HG02763 (cell line): ENCODE measurements around the gene GRIK4.

Experiments
- ATAC-seq: cut with Tn5 transposase; IDR thresholded peaks from one replicate; pipeline ENCODE4 v1.9.1; 2021; ENCODE audit warnings: mild to moderate bottlenecking, moderate library complexity; ENCODE audit not compliant: unreplicated experiment

Gene GRIK4

DNA sequence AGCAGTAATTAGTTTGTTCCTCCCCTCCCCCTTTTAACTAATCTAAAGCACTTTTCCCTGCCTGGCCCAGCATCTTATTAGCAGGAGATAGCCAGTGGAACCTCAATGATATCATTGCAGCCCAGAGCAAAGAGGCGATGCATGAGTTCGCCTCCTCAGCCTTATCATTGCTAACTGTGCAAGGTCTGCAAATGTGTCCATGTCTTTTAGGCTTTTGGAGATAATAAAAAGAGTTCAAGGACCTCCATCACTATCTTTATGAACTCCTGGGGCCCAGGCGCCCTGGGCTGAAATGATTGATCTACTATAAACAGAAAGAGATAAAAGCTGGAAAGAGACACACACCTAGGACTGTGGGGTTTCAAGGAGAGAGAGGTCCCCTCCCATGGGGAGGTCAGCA is 388.2 kb downstream of the GRIK4 start:
- ATAC-seq: no peak

DNA sequence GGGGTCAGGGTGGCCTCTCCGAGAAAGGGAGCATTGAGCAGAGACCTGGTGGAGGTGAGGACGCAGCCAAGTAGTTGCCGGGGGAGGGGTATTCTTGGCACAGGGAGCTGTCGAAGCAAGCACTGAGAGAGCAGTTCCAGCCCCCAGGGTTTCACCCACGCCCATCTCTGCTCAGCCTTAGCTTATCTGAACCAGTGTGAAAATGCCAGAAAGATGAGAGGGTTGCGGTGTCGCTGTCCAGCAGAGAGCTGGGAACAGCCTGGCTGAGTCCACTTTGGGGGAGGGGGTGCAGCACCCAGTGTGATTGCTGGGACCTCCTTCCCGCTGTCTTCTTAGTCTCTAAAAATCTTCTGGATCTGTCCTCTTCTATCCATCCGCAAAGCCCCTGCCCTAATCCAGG is 389.1 kb downstream of the GRIK4 start:
- ATAC-seq: no peak

DNA sequence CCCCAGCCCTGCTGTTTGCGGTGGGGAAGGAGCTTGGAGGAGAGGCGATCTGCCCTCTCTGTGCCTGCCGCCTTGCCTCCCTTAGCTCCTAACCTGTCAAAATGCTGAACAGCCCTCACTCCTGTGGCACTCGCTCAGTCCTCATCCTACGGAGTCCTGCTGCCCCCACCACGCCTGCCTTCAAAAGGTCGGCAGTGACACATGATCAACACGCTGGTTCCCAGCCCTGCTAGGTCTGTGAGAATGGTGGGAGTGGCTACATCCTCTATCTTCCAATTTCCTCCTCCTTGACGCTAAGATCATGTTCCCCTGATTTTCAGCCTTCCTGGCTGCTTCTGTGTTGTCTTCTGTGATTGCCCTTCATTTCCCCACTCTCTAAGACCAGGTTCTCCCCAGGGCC is 392.1 kb downstream of the GRIK4 start:
- no peak for ATAC-seq

DNA sequence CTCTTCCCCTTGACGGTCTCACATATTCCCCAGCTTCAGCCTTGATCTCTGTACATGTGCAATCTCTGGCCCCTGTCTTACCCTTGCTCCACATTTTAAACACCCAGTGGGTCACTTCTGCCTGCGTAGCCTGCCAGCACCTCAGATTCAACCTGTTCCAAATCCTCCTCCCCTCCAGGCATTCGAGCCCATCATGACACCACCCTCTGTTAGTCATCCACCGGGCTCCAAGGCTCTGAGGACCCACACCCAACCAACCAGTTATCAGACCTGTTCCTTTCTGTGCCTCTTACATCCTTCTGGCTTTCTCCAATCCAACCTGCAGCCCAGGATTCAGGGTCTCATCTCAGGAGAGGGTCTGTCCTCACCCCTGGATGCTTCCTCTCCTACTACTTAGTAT is 392.6 kb downstream of the GRIK4 start:
- no peak for ATAC-seq

DNA sequence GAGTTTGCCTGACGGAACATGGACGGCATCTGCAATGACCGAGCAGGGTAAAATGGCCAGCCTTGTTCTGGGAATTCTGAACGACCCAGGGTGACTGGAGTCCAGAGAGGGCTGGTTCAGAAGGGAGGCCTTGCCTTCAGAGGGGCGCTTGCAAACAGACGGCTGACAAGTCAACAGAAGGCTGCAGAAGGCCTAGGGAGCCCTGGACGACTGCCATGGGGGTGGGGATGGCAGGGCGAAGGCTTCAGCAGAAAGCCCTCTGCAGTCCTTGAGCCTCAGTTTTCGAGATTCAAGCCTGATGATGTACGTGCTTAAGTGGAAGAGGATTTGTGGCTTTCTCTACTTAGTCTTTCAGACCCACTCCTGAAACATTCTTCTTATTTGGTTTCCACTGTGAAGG is 395.2 kb downstream of the GRIK4 start:
- ATAC-seq: no peak

DNA sequence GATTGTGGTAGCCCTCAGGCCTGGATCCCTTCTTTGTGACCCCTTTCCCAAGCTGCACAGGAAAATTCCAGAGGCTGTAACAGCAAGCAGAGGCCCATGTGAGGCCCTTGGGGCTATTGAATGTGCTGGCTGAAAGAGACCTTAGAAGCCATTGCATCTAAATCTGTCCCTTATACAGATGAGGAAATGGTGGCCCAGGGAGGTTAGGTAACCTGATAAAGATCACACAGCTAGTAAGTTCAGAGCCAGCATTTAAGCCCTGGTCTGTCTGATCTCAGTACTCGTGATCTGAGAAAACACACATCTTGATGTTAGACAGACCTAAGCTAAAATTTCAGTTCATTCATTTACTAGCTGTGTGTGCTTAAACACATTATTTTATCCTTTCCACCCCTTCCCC is 396.4 kb downstream of the GRIK4 start:
- ATAC-seq: no peak

DNA sequence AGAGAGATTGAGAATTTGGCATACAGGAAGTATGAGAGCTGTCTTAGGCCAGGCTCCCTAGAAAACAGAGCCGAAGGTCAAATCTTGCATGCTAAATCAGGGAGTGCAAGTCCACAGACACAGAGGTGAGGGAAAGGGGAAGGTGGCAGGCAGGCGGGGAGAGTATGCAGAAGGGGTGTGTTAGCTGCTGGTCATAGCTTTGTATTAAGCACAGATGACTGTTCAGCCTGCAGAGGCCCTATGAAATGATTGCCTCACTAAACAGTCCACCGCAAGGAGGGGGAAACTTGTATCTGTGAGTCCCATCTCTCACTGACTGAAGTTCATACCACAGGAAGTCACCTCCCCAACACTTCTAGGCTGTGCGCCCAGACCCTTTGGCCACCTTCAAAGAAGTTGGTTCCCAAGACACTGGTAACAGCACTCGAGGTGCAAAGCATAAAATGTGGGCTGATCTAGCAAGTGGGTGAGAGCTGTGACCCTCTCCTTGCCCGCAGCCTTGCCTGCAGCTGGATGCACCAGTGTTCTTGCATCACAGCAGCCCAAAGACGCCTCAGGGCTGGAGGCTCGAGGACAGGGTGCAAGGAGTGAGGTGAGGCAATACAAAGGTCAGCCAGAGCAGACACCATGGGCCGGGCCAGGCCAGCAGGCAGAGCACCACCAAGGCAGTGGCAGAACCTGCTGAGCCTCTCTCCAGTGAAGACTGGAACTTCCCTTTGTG is 397.1 kb downstream of the GRIK4 start:
- no peak for ATAC-seq

DNA sequence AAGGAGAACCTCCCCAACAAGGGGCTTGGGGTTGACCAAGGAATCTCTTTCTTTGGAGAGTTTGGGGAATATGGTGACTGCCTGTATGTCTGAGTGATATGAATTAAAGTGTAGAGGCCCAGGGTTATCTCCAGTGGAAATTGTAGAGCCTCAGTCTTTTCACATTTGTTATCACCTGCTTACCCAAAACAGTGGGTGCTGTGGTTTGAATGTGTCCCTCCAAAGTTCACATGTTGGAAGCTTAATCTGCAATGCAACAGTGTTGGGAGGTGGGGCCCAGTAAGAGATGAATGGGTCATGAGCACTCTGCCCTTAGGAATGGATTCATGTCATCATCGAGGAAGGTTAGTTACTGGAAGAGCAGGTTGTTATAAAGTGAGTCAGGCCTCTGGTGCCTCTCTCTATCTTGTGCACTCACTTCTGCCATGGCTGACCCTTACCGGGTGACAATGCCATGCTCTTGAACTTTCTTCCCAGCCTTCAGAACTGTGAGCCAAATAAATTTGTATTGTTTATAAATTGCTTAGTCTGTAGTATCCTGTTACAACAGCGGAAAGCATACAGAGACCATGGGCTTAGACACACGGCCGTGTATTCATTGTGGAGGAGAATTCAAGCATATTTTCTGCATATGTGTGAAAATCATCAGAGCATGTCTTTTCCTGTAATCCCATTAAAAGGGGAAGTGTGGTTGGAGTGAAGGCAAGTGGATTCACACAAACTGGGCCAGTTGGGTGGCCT is 398.3 kb downstream of the GRIK4 start:
- no peak for ATAC-seq

DNA sequence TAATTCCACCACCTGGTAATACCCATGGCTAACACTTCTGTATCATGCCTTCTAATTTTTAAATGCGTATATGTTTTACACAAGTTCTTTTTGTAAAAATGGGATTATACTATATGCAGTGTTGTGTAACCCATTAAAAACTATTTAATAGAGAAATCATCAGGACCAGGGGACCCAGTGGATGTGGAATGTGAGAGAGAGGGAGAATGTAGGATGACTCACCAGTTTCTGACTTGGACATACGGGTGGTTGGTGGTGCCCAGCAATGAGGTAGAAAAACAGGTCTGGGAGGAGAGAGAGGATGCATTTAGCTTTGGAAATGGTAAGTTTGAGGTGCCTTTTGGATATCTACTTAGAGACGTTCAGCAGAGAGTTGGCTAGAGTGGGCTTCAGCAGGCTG is 400.4 kb downstream of the GRIK4 start:
- ATAC-seq: no peak

DNA sequence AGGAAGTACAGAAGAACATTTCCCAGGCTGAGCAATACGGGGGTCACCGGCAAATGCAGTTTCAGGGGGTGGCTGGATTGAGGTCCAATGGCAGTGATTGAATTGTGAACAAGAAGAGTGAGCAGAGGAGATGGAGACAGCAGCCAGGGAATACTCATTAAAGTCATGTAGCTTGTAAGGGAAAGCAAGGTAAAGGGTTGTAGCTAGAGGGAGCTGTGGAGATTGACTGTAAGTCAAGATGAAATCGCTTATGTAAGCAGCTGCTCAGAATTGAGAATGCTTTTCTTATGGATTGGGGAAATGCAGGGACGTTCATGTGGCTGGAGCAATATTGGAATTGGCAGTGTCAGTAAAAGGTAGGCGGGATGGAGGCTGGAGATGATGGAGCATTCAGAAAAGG is 401.0 kb downstream of the GRIK4 start:
- no peak for ATAC-seq

DNA sequence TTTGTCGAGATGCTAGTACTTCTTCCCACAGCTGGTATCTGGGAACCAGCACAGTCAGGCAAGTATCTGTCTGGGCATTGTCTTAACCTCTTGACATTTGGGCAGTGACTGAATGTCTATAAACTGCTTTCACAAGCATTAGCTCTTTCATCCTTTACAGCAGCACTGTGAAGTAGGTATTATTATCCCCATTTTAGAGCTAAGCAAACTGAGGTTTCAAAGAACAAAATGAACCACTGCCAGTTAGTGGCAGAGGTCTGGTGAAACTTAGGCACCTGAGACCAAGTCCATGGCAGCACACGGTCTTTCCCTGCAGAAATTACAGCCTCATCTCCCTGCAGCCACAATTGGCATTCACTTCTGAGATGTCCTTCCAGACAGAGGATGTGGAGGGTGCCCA is 401.4 kb downstream of the GRIK4 start:
- ATAC-seq: no peak

DNA sequence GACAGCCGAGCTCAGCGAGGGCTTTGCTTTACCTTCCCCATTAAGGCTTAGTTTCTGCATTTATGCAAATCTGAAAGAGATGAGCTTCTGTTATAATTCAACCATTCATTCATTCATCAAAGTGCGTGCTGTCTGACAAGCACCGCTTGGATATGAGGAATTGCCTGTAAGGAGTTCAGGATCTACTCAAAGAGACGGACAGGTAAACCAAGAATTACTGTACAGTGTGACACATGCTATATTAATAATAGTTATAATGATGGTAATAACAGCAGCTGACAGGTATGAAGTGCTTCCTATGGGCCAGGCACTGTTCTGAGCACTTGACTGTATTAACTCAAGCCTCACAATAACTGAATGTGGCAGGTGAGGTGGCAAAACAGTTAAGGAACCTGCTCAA is 402.5 kb downstream of the GRIK4 start:
- ATAC-seq: no peak

DNA sequence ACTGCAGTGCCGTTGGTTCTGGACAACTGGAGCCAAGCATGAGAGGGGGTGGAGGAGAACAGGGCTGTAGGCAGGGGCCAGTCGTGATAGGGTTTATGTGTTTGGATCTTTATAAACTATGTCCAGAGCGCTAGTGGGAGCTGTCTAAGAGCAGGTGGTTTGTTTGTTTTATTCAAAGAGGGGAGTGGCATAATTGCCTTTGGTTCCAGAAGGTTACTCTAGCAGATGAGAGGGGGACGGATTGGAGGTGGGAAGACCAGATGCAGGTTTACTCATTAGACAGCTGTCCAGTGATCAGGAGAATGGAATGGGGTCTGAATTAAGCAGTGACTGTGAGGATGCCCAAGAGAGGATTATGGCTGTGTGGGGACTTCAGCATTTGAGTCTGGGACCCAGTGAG is 403.1 kb downstream of the GRIK4 start:
- no peak for ATAC-seq

DNA sequence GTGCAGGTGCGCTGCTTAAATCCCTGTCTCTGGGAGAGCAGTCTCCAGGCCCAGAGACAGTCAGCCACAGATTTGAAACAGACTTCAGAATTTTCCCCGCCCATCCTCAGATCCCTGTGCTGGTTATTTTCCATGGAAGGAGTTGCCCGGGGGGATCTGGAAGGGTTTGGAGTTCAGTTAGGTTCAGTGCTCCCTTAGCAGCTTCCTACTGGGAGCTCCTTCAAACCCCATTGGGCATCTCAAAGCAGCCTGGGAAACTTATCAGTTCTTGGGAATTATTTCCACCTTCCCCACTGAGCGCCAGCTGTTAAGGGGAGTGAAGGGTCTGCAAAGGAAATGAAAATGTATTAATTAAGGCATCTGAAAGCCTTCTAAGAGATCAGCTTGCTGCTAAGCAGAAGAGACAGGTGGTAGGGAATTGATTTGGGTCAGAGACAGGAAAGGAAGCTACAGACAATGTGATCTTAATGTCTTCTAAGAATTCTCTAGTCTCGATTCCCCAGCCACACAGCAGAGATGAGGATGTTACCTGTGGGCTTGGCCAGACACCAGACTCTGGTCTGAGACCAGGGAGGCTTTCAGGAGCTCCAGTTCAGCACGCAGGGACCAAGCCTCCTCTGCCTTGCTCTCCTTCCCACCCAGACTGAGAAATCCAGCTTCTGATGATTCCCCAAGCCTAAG is 406.2 kb downstream of the GRIK4 start:
- no peak for ATAC-seq

DNA sequence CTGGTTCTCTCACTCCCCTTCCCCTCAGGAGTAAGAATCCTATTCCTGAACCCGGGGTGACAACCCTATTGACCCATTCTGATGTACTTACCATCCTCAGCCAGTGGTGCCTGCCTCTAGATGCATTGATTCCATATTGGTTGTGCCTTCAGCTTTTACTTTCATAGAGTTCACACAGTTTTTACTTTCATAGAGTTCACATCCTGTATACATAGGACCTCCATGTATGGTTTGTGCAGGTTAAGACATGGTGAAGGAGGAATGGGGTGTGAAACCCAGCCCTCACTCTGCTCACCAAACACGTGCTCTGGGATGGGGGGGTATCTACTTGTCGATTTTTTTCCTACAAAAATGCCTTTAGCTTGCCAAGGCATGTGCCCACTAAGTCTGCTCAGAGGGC is 406.7 kb downstream of the GRIK4 start:
- no peak for ATAC-seq

DNA sequence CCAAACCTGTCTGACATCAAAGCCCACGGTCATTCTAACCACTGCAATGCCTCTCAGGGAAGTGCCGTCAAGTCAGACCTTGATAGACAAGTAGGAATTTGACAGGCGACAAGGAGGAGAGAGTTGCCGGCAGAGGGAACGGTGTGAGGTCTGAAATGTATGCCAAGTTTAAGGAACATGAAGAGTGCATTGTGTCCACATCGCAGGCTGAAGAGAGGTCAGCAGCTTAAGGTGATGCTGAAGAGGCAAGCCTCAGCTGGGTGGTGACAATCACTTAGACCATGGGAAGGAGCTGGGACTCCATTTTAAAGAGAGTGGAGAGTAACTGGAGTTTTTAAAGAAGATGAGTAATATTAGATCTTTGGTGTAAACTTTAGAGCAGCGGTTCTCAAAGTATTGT is 407.5 kb downstream of the GRIK4 start:
- no peak for ATAC-seq

DNA sequence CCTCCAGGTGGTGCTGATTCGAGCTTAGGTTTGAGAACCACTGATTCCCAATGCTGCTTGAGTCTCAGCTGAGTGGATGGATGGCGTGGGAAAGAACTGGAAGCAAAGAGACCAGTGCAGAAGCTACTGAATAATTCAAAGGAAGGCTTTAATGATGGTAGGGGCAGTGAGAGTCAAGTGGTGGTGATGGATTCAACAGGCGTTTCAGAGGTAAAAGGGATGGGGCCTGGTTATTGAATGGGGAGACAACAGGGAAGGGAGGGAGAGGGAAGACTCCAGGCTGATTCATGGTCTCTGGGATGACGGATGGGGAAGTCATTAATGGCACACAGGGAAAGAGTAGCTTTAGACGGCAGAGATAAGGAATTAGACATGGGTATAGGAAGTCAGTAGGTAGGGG is 408.0 kb downstream of the GRIK4 start:
- ATAC-seq: no peak

DNA sequence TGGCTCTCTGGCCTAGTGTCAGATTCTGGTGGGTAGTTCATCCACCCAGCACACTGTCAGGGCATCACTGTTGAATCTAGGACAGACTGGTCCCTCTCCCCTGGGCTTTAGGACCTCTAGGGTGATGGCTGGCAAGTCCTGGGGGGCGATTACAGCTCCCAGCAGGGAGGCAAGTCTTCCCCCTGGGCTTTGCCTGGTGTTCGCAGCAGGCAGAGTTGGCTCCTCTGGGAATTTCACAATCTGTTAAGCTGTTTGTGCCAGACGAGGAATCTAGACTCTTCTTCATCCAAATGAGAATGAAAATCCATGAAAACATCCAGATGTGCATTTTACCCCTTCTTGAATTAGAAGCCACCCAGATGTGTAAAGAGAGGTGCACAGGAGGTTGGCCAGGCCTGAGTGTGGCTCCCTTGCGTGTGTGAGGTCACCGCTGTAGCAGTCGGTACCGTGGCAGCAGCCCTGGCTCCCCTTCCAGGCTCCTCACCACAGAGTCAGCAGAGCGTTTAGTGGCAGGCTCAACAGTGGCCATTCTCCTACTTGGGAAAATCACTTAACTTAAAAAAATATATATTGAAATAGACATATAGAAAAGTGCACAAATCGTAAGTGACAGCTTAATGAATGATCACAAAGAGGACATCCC is 412.4 kb downstream of the GRIK4 start:
- ATAC-seq: no peak

DNA sequence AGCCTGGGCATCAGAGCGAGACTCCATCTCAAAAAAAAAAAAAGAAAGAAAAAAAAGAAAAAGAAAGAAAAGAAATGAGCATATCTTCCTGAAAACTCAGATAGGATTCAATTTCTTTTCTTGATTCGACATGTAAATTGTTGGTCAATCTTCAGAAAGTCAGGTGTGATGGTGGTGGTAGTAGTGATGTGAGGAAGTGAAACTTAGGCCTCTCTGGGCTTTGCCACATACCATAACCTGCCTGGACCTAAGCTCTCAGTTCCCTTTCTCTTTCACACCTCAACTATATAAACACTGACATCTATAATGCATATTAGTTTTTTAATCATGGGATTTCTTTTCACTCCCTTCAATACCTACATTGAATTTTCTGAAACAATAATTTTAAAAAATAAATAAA is 414.4 kb downstream of the GRIK4 start:
- peak; percentile 97 for ATAC-seq

DNA sequence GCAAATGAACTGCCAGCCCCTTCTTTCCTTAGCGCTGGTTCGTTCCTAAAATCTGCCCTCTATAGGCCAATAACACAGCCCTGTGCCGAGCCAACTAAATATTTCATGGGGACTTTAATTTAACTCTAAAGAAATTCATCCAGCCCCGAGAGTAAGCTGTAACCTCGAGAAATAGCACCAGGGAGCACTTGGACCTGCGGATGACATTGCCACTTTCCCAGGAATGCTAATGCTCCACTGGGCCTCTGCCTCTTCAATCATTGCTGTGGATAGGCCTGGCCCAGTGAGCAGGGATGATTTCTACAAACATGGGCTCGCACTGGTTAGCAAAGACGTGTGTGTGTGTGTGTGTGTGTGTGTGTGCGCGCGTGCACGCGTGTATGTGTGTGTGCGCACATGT is 417.1 kb downstream of the GRIK4 start:
- no peak for ATAC-seq

DNA sequence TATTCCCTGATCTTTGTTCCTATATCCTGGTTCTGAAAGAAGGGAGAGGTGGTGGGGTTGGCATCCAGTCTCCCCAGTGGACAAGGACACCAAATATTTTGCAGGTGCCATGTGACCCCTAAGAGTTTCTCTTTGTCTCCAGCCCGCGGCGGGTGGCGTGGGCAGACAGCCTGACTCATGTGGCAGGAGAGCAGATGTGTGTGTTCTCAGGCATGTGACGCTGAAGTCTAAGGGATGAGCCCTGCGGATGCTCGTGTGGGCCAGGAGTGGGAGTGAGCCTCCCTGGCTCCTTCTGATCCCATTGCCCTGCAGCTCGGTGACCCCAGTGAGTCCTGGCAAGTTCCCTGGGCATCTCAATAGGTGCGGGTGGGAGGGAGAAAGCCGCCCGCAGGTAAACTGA is 417.5 kb downstream of the GRIK4 start:
- ATAC-seq: no peak

DNA sequence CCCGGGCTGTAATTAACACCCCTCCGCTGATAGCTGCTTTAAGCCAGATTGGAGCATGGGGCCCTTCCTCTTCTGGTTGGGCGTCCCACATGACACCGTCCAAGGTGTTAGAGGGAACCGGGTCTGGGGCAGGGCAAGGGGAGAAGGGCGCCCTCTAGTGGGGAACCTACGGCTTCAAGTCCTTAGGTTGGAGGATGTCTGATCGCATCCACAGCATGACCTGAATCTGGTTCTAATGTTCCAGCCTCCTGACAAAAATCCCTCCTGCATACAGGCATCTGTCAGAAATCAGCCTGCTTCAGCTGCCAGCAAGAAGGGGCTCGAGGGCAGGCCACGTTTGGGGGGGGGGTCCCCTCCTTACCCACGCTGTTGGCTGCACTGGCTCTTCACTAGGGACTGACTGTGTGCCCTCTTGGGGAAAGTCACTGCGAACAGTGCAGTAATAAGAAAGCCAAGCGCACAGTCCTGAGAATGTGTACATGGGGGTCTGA is 418.2 kb downstream of the GRIK4 start:
- no peak for ATAC-seq
